HL-60 (cell line): ENCODE results near the gene RPL19.

Source experiments
- DNase-seq, 2 experiments: peaks; one replicate each; pipeline ENCODE4 v3.0.0-alpha.2; 2010 to 2020; ENCODE audit warnings: low read depth in 1 of 2, low spot score in 1 of 2
- H3K27ac ChIP-seq: fragments of 250-450 bp; sonication (Bioruptor Pico); replicated peaks from 2 replicates; pipeline ENCODE4 v1.5.1; 2020; ENCODE audit warnings: mild to moderate bottlenecking, moderate library complexity
- H3K27me3 ChIP-seq: fragments of 250-450 bp; sonication (Bioruptor Pico); 2 replicates; pipeline ENCODE4 v1.5.1; 2021; ENCODE audit warnings: mild to moderate bottlenecking, moderate library complexity; ENCODE audit not compliant: insufficient read depth, poor library complexity, severe bottlenecking
- H3K4me3 ChIP-seq: replicated peaks from 2 replicates; pipeline ENCODE4 v1.5.1; 2011; ENCODE audit warnings: mild to moderate bottlenecking, control low read depth, low read length; ENCODE audit not compliant: insufficient read depth
- CTCF ChIP-seq: IDR thresholded peaks from one replicate; pipeline ENCODE4 v1.5.1; 2011; ENCODE audit warnings: low read length, control low read depth, inconsistent platforms; ENCODE audit not compliant: insufficient read depth
- GABPA ChIP-seq: IDR thresholded peaks from 2 replicates; pipeline ENCODE4 v1.6.1; 2012; ENCODE audit warnings: low read depth
- POLR2AphosphoS5 ChIP-seq: IDR thresholded peaks from 2 replicates; pipeline ENCODE4 v1.6.1; 2012; ENCODE audit warnings: low read depth
- REST ChIP-seq: IDR thresholded peaks from 2 replicates; pipeline ENCODE4 v1.6.1; 2012; ENCODE audit warnings: low read depth; ENCODE audit not compliant: insufficient replicate concordance
- SPI1 ChIP-seq: IDR thresholded peaks from 2 replicates; pipeline ENCODE4 v1.6.1; 2012; ENCODE audit warnings: low read depth, mild to moderate bottlenecking, borderline replicate concordance

Gene RPL19

GRCh38 chr17:39187152-39187830 is 12.8 kb upstream of the RPL19 start:
- DNase-seq = no peak
- TF ChIP-seq GABPA (no peak), CTCF (no peak), SPI1 (no peak), POLR2AphosphoS5 (no peak), REST (no peak)
- Histone ChIP-seq H3K27ac (no peak overlapping the region), H3K27me3 (no peaks in the 10 kb centered on the region), H3K4me3 (no peak overlapping the region)

- no peak overlapping the region for H3K4me3 ChIP-seq
- TF ChIP-seq REST (no peak), SPI1 (no peak), GABPA (no peak), POLR2AphosphoS5 (no peak), CTCF (no peak)
- peaks cover 11% of the 10 kb centered on the region for H3K27me3 ChIP-seq
- H3K27ac ChIP-seq = no peak overlapping the region
- DNase-seq = no peak
These were observed 8.2 kb upstream of the RPL19 start for GRCh38 chr17:39191750-39192510.

- no peak overlapping the region for H3K4me3 ChIP-seq
- TF ChIP-seq GABPA = no peak
- TF ChIP-seq SPI1 = no peak
- no peak for TF ChIP-seq REST
- TF ChIP-seq POLR2AphosphoS5 = no peak
- TF ChIP-seq CTCF = no peak
- peaks cover 17% of the 10 kb centered on the region for H3K27me3 ChIP-seq
- no peak overlapping the region for H3K27ac ChIP-seq
- no peak for DNase-seq
These were observed 7.2 kb upstream of the RPL19 start for GRCh38 chr17:39192901-39193300.
